ENCODE measurements around the gene TOR4A.

Gene TOR4A

GRCh38 chr9:137307255-137308056 is 29.9 kb downstream of the TOR4A start:
- DNase-seq, result peak; percentile 66 to 74 (median 72)

GRCh38 chr9:137308057-137308619 is 30.6 kb downstream of the TOR4A start:
- no peak for DNase-seq

- no peak for DNase-seq
Observed at GRCh38 chr9:137309368-137310188, 32.1 kb downstream of the TOR4A start.

GRCh38 chr9:137310189-137311052 is 32.9 kb downstream of the TOR4A start:
- no peak for DNase-seq

- DNase-seq, result peak in 2 of 3 donors; percentile 27 to 46
Observed at GRCh38 chr9:137311171-137311985, 33.9 kb downstream of the TOR4A start.

- no peak for DNase-seq
Observed at GRCh38 chr9:137311986-137312851, 34.7 kb downstream of the TOR4A start.

- no peak for DNase-seq
Observed at GRCh38 chr9:137312852-137313325, 35.4 kb downstream of the TOR4A start.

- DNase-seq, result no peak
Observed at GRCh38 chr9:137313326-137313936, 35.9 kb downstream of the TOR4A start.

- no peak for DNase-seq
Observed at GRCh38 chr9:137313956-137314560, 36.5 kb downstream of the TOR4A start.

GRCh38 chr9:137314561-137315560 is 37.3 kb downstream of the TOR4A start:
- DNase-seq, result no peak

- no peak for DNase-seq
Observed at GRCh38 chr9:137315581-137316011, 38.1 kb downstream of the TOR4A start.

- DNase-seq, result peak; percentile 52 to 90 (median 67)
Observed at GRCh38 chr9:137316012-137316981, 38.8 kb downstream of the TOR4A start.

- DNase-seq, result no peak
Observed at GRCh38 chr9:137317021-137317717, 39.6 kb downstream of the TOR4A start.

- DNase-seq, result no peak
Observed at GRCh38 chr9:137317718-137318511, 40.4 kb downstream of the TOR4A start.

- DNase-seq, result no peak
Observed at GRCh38 chr9:137318602-137319001, 41.1 kb downstream of the TOR4A start.

Data from suppressor macrophage treated with lipopolysaccharide for 1 hour (primary cell).